GM23338 (cell line): Measurements from ENCODE around the gene CFAP58. TPM values are rescaled to one million over a fixed set of nuclear protein-coding genes. Genes with fewer than 3 reads are reported as not detected.

Experiments used
- ATAC-seq: fragments of 200-7000 bp; cut with Tn5 transposase; 3 replicates; pipeline ENCODE4 v1.9.1; 2020
- DNase-seq: peaks from one replicate; pipeline ENCODE4 v3.0.0-alpha.2; 2015; ENCODE audit warnings: low spot score
- H2AFZ ChIP-seq: fragments of 200-600 bp; sonication (generic); 2 replicates; pipeline ENCODE4 v1.8.0; 2016; ENCODE audit warnings: antibody characterized with exemption, mild to moderate bottlenecking, moderate library complexity
- H3F3A ChIP-seq: fragments of 200-600 bp; sonication (generic); replicated peaks from 2 replicates; pipeline ENCODE4 v1.8.0; 2017; ENCODE audit warnings: antibody characterized with exemption, mixed run types, low read depth
- H3K27ac ChIP-seq: fragments of 200-600 bp; sonication (generic); 2 replicates; pipeline ENCODE4 v1.6.1; 2016; ENCODE audit warnings: low read depth
- H3K27me3 ChIP-seq: fragments of 200-600 bp; sonication (generic); 2 replicates; pipeline ENCODE4 v1.8.0; 2016; ENCODE audit warnings: mild to moderate bottlenecking, mixed run types, moderate library complexity; ENCODE audit not compliant: insufficient read depth
- H3K36me3 ChIP-seq: fragments of 200-600 bp; sonication (generic); 2 replicates; pipeline ENCODE4 v1.8.0; 2016; ENCODE audit warnings: mild to moderate bottlenecking; ENCODE audit not compliant: insufficient read depth
- H3K4me1 ChIP-seq: fragments of 200-600 bp; sonication (generic); 2 replicates; pipeline ENCODE4 v1.8.0; 2016; ENCODE audit warnings: mild to moderate bottlenecking, moderate library complexity; ENCODE audit not compliant: insufficient read depth
- H3K4me2 ChIP-seq: fragments of 200-600 bp; sonication (generic); 2 replicates; pipeline ENCODE4 v1.7.1; 2017; ENCODE audit warnings: mixed run types
- H3K4me3 ChIP-seq: fragments of 200-600 bp; sonication (generic); 2 replicates; pipeline ENCODE4 v1.6.1; 2016; ENCODE audit warnings: mixed run types
- H3K79me2 ChIP-seq: fragments of 200-600 bp; sonication (generic); replicated peaks from 2 replicates; pipeline ENCODE4 v1.8.0; 2017; ENCODE audit warnings: mild to moderate bottlenecking; ENCODE audit not compliant: insufficient read depth
- H3K9me2 ChIP-seq: fragments of 200-600 bp; sonication (generic); 2 replicates; pipeline ENCODE4 v1.8.0; 2017; ENCODE audit not compliant: insufficient read depth
- H4K20me1 ChIP-seq: fragments of 200-600 bp; sonication (generic); replicated peaks from 2 replicates; pipeline ENCODE4 v1.8.0; 2017; ENCODE audit warnings: mild to moderate bottlenecking; ENCODE audit not compliant: insufficient read depth
- H3K27ac Mint-ChIP-seq: 2 replicates; pipeline ENCODE4 v1.8.0; 2020; ENCODE audit warnings: inconsistent platforms, mild to moderate bottlenecking, moderate library complexity, mixed read lengths
- H3K27me3 Mint-ChIP-seq: 3 replicates; pipeline ENCODE4 v1.8.0; 2022; ENCODE audit warnings: low read depth, mild to moderate bottlenecking, moderate library complexity, mixed read lengths, inconsistent platforms; ENCODE audit not compliant: insufficient read depth, poor library complexity
- H3K36me3 Mint-ChIP-seq: 3 replicates; pipeline ENCODE4 v1.8.0; 2021; ENCODE audit warnings: low read depth, mild to moderate bottlenecking, inconsistent platforms, moderate library complexity, mixed read lengths
- H3K4me1 Mint-ChIP-seq: 3 replicates; pipeline ENCODE4 v1.8.0; 2020; ENCODE audit warnings: mild to moderate bottlenecking, inconsistent platforms, mixed read lengths
- H3K4me3 Mint-ChIP-seq: 3 replicates; pipeline ENCODE4 v1.8.0; 2021; ENCODE audit warnings: moderate library complexity, mild to moderate bottlenecking, inconsistent platforms, mixed read lengths
- H3K9me3 Mint-ChIP-seq: 3 replicates; pipeline ENCODE4 v1.8.0; 2020; ENCODE audit warnings: moderate library complexity, mild to moderate bottlenecking, inconsistent platforms, mixed read lengths
- EZH2phosphoT487 ChIP-seq: fragments of 200-600 bp; sonication (generic); IDR thresholded peaks from one replicate; pipeline ENCODE4 v1.8.1; 2018; ENCODE audit warnings: antibody characterized with exemption; ENCODE audit not compliant: unreplicated experiment
- NANOG ChIP-seq: IDR thresholded peaks from 2 replicates; pipeline ENCODE4 v1.6.1; 2016; ENCODE audit warnings: antibody characterized with exemption, borderline replicate concordance
- STAT1 ChIP-seq: IDR thresholded peaks from one replicate; pipeline ENCODE4 v1.6.1; 2016; ENCODE audit warnings: antibody characterized with exemption; ENCODE audit not compliant: unreplicated experiment
- ZNF114 ChIP-seq: fragments of 250-450 bp; sonication (Bioruptor Pico); IDR thresholded peaks from 2 replicates; pipeline ENCODE4 v1.5.0; 2020; ENCODE audit warnings: mild to moderate bottlenecking, moderate library complexity
- polyA plus RNA-seq: library from polyadenylated mRNA; unstranded; fragments of >200 nt; fragmentation: Nextera tagmentation; extraction: Ambion mirVana; gene quantifications from 2 replicates; pipeline ENCODE4 v1.2.1, GENCODE V29; 2016
- total RNA-seq: library from RNA; depleted of rRNA; stranded (reverse); fragments of >200 nt; shearing (Covaris generic); gene quantifications from 2 replicates; pipeline ENCODE4 v1.2.3, GENCODE V29; 2014
- TF ChIP-seq, protein P1 (sequence below): IDR thresholded peaks from one replicate; pipeline ENCODE4 v1.6.1; 2018; ENCODE audit warnings: antibody characterized with exemption; ENCODE audit not compliant: unreplicated experiment
- TF ChIP-seq, protein P2 (sequence below): fragments of 250-450 bp; sonication (Bioruptor Pico); IDR thresholded peaks from 2 replicates; pipeline ENCODE4 v1.5.0; 2020; ENCODE audit warnings: mild to moderate bottlenecking, moderate library complexity

The CFAP58 gene
- total and polyA plus RNA-seq, 2 experiments from 2014 or later, result 0.63 to 0.89 TPM

DNA sequence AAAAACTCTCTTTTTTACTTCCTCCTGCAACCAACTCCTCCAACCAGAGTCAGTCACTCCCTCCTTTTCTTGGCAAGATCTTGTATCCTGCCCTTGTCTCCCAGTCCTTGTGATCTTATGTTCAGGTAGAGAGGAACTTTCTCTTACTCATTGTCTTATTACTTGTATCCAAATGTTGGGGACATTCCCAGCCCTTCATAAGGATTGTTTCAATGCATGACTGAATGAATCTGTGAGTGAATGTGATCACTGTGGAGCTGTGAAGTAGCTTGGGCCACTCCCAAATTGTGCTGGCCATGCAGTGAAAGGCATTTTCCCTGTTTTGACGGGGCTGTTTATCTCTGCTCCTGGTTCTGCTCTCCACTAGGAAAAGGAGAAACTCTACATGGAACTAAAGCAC lies 93.7 kb downstream of the CFAP58 start (continued):
- TF ChIP-seq, protein P1, sequence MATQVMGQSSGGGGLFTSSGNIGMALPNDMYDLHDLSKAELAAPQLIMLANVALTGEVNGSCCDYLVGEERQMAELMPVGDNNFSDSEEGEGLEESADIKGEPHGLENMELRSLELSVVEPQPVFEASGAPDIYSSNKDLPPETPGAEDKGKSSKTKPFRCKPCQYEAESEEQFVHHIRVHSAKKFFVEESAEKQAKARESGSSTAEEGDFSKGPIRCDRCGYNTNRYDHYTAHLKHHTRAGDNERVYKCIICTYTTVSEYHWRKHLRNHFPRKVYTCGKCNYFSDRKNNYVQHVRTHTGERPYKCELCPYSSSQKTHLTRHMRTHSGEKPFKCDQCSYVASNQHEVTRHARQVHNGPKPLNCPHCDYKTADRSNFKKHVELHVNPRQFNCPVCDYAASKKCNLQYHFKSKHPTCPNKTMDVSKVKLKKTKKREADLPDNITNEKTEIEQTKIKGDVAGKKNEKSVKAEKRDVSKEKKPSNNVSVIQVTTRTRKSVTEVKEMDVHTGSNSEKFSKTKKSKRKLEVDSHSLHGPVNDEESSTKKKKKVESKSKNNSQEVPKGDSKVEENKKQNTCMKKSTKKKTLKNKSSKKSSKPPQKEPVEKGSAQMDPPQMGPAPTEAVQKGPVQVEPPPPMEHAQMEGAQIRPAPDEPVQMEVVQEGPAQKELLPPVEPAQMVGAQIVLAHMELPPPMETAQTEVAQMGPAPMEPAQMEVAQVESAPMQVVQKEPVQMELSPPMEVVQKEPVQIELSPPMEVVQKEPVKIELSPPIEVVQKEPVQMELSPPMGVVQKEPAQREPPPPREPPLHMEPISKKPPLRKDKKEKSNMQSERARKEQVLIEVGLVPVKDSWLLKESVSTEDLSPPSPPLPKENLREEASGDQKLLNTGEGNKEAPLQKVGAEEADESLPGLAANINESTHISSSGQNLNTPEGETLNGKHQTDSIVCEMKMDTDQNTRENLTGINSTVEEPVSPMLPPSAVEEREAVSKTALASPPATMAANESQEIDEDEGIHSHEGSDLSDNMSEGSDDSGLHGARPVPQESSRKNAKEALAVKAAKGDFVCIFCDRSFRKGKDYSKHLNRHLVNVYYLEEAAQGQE, result no peak
- TF ChIP-seq, protein P2, sequence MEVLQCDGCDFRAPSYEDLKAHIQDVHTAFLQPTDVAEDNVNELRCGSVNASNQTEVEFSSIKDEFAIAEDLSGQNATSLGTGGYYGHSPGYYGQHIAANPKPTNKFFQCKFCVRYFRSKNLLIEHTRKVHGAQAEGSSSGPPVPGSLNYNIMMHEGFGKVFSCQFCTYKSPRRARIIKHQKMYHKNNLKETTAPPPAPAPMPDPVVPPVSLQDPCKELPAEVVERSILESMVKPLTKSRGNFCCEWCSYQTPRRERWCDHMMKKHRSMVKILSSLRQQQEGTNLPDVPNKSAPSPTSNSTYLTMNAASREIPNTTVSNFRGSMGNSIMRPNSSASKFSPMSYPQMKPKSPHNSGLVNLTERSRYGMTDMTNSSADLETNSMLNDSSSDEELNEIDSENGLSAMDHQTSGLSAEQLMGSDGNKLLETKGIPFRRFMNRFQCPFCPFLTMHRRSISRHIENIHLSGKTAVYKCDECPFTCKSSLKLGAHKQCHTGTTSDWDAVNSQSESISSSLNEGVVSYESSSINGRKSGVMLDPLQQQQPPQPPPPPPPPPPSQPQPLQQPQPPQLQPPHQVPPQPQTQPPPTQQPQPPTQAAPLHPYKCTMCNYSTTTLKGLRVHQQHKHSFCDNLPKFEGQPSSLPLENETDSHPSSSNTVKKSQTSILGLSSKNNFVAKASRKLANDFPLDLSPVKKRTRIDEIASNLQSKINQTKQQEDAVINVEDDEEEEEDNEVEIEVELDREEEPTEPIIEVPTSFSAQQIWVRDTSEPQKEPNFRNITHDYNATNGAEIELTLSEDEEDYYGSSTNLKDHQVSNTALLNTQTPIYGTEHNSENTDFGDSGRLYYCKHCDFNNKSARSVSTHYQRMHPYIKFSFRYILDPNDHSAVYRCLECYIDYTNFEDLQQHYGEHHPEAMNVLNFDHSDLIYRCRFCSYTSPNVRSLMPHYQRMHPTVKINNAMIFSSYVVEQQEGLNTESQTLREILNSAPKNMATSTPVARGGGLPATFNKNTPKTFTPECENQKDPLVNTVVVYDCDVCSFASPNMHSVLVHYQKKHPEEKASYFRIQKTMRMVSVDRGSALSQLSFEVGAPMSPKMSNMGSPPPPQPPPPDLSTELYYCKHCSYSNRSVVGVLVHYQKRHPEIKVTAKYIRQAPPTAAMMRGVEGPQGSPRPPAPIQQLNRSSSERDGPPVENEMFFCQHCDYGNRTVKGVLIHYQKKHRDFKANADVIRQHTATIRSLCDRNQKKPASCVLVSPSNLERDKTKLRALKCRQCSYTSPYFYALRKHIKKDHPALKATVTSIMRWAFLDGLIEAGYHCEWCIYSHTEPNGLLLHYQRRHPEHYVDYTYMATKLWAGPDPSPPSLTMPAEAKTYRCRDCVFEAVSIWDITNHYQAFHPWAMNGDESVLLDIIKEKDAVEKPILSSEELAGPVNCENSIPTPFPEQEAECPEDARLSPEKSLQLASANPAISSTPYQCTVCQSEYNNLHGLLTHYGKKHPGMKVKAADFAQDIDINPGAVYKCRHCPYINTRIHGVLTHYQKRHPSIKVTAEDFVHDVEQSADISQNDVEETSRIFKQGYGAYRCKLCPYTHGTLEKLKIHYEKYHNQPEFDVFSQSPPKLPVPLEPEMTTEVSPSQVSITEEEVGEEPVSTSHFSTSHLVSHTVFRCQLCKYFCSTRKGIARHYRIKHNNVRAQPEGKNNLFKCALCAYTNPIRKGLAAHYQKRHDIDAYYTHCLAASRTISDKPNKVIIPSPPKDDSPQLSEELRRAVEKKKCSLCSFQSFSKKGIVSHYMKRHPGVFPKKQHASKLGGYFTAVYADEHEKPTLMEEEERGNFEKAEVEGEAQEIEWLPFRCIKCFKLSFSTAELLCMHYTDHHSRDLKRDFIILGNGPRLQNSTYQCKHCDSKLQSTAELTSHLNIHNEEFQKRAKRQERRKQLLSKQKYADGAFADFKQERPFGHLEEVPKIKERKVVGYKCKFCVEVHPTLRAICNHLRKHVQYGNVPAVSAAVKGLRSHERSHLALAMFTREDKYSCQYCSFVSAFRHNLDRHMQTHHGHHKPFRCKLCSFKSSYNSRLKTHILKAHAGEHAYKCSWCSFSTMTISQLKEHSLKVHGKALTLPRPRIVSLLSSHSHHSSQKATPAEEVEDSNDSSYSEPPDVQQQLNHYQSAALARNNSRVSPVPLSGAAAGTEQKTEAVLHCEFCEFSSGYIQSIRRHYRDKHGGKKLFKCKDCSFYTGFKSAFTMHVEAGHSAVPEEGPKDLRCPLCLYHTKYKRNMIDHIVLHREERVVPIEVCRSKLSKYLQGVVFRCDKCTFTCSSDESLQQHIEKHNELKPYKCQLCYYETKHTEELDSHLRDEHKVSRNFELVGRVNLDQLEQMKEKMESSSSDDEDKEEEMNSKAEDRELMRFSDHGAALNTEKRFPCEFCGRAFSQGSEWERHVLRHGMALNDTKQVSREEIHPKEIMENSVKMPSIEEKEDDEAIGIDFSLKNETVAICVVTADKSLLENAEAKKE (CRISPR knock-in tag), result no peak
- no peak for TF ChIP-seq NANOG

DNA sequence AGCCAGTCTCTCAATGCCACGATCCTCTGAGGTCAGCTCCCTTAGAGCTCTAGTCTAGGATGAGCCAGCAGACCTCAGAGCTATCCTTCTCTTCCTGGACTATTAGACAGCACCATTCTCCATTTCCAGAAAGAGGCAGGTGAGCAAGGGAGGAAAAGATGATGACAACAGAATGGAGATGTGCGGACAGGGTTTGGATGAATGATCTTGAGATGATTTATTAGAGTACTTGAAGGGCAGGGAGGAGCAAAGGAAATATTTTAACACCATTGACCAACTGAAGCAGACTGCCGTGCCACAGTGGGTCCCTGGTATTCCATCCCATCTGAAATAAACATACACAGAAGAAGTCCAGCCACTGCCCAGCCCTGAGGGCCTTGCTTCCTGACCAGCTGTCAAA lies 94.3 kb downstream of the CFAP58 start:
- Histone ChIP-seq H3K36me3 (no peaks in the 10 kb centered on the region), H4K20me1 (no peaks in the 10 kb centered on the region), H3K4me3 (no peak overlapping the region), H2AFZ (no peak overlapping the region; the same call in 1 of the 2 replicates), H3K27me3 (no peaks in the 10 kb centered on the region), H3K27ac (no peak overlapping the region), H3K4me1 (no peaks in the 10 kb centered on the region), H3K9me2 (peaks cover 5% of the 10 kb centered on the region; the same call in 1 of the 2 replicates), H3K4me2 (no peak overlapping the region), H3F3A (no peaks in the 10 kb centered on the region), H3K79me2 (no peaks in the 10 kb centered on the region)
- Mint-ChIP-seq H3K27ac (no peak overlapping the region), H3K36me3 (no peaks in the 10 kb centered on the region), H3K4me1 (peaks cover 6% of the 10 kb centered on the region), H3K27me3 (no peaks in the 10 kb centered on the region), H3K9me3 (no peaks in the 10 kb centered on the region), H3K4me3 (no peak overlapping the region)
- ATAC-seq (no peak), DNase-seq (no peak)
- TF ChIP-seq ZNF114 (CRISPR knock-in tag), result no peak
- no peak for TF ChIP-seq NANOG
- TF ChIP-seq, protein P1, result no peak
- no peak for TF ChIP-seq EZH2phosphoT487
- TF ChIP-seq STAT1, result no peak
